ENCODE data around the gene ZNF397. TPM values are rescaled to one million over a fixed set of nuclear protein-coding genes. Genes with fewer than 3 reads are reported as not detected.

The ZNF397 gene
- total RNA-seq = 10 to 100 TPM; 21.1 to 53.8 TPM
- polyA plus RNA-seq = 10 to 100 TPM; 12.2 to 13.2 TPM
- long read RNA-seq, donor 1, full-length matches to known transcripts = 11 of 17 reads
- long read RNA-seq, donor 1, partial matches to known transcripts = 0 of 17 reads
- long read RNA-seq, donor 1, other reads (novel, unspliced or antisense) = 6 of 17 reads
- long read RNA-seq, donor 2, partial matches to known transcripts = 0 of 2 reads
- long read RNA-seq, donor 2, other reads (novel, unspliced or antisense) = 0 of 2 reads
- long read RNA-seq, donor 3, full-length matches to known transcripts = 7 of 7 reads
- long read RNA-seq, donor 3, partial matches to known transcripts = 0 of 7 reads
- long read RNA-seq, donor 3, other reads (novel, unspliced or antisense) = 0 of 7 reads
- long read RNA-seq, donor 4, full-length matches to known transcripts = 1 of 8 reads
- long read RNA-seq, donor 4, partial matches to known transcripts = 7 of 8 reads
- long read RNA-seq, donor 4, other reads (novel, unspliced or antisense) = 0 of 8 reads
- long read RNA-seq, donor 5, full-length matches to known transcripts = 9 of 15 reads
- long read RNA-seq, donor 5, partial matches to known transcripts = 0 of 15 reads
- long read RNA-seq, donor 5, other reads (novel, unspliced or antisense) = 6 of 15 reads

DNA sequence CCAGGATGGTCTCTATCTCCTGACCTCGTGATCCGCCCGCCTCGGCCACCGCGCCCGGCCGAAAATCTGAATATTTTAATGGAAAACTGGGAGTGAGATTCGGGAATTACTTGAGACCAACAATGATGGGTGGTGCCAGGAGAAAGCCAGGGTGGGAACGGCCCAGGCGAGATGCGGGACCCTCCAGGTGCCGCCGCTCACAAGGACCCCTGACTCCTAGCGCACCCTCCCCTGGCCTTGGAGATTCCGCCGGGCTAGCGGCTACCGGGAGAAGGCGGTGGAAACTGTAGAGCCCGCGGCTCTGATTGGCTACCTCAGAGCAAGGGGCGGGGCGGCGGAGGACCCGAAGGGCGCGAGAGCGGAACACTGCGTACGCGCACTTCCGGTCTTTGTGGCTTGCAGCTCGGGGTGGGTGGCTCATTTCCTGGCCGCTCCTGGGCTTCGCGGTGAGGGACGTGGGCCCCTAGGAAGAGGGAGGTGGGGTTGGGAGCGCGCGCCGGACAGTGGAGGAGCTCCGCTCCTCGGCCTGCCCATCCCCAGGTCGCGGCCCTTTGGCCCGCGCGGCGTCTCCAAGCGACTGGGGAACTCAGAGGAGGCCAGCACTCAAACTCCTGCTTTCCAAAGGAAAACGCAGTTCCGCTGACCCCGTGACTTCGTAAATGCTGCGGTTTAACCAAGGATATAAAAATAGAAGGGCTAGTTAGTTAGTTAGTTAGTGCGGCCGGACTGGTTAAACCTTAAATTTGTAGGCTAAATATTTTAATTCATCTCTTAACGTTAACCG lies at the start of gene ZNF397:
TSS of gene ZNF397 (plus strand) at position 371 of the 784 bp plus-strand sequence. CDS start 1,437 bp downstream, outside the sequence.
- peak within 1 kb of the TSS; percentile 93 to 98 for H3K9ac ChIP-seq (ENCODE audit: insufficient read depth in 1 of 2, low read length in 2 of 2)
- TF ChIP-seq, protein P1, sequence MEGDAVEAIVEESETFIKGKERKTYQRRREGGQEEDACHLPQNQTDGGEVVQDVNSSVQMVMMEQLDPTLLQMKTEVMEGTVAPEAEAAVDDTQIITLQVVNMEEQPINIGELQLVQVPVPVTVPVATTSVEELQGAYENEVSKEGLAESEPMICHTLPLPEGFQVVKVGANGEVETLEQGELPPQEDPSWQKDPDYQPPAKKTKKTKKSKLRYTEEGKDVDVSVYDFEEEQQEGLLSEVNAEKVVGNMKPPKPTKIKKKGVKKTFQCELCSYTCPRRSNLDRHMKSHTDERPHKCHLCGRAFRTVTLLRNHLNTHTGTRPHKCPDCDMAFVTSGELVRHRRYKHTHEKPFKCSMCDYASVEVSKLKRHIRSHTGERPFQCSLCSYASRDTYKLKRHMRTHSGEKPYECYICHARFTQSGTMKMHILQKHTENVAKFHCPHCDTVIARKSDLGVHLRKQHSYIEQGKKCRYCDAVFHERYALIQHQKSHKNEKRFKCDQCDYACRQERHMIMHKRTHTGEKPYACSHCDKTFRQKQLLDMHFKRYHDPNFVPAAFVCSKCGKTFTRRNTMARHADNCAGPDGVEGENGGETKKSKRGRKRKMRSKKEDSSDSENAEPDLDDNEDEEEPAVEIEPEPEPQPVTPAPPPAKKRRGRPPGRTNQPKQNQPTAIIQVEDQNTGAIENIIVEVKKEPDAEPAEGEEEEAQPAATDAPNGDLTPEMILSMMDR (IDR thresholded peaks at IDR 0.05; ENCODE audit: control extremely low read depth, extremely low read depth) = no peak
- no peaks in the 10 kb centered on the region for H3K27me3 ChIP-seq (ENCODE audit: control insufficient read depth in 3 of 3, insufficient read depth in 3 of 3, low read length in 2 of 3)
- peaks cover 0 to 2% (median 0%) of the 10 kb centered on the region in 4 donors for H3K9me3 ChIP-seq (ENCODE audit: control insufficient read depth in 4 of 4, insufficient read depth in 3 of 4, low read length in 3 of 4)
- H3K4me3 ChIP-seq = peak within 1 kb of the TSS; percentile 88
- peaks cover 11 to 32% (median 30%) of the 10 kb centered on the region in 4 donors for H3K36me3 ChIP-seq (ENCODE audit: control insufficient read depth in 4 of 4, insufficient read depth in 4 of 4, low read length in 4 of 4)
- peak within 1 kb of the TSS; percentile 97 to 100 for H3K27ac ChIP-seq (ENCODE audit: low read depth in 1 of 2, low read length in 1 of 2)
- 0% methylated on average over 60 of the region's 60 CpGs for WGBS, 2 donors
- H3K4me1 ChIP-seq (ENCODE audit: control insufficient read depth in 5 of 5, insufficient read depth in 5 of 5, low read length in 5 of 5) = peaks cover 0 to 7% (median 0%) of the 10 kb centered on the region in 5 donors
- peak; percentile 100 for ATAC-seq (ENCODE audit: insufficient read depth, low FRiP score)
- DNase-seq = peak; percentile 98 to 99 (median 98)

DNA sequence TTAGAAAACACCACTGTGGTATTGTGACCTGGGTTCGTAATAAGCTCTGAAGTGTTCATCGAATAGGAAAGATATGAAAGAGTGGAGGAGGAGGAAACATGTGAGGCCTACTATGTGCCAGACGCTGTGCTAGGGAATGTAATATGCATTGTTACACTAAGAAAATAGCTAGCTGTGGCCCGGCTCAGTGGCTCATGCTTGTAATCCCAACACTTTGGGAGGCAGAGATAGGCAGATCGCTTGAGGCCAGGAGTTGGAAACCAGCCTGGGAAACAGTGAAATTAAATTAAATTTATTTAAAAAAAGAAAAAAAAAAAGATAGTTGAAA lies 49.2 kb upstream of the ZNF397 start:
- Histone ChIP-seq H3K27ac (ENCODE audit: low read depth in 1 of 2, low read length in 1 of 2) (no peak overlapping the region), H3K9ac (ENCODE audit: insufficient read depth in 1 of 2, low read length in 2 of 2) (no peak overlapping the region), H3K36me3 (ENCODE audit: control insufficient read depth in 4 of 4, insufficient read depth in 4 of 4, low read length in 4 of 4) (no peaks in the 10 kb centered on the region), H3K4me1 (ENCODE audit: control insufficient read depth in 5 of 5, insufficient read depth in 5 of 5, low read length in 5 of 5) (peaks cover 0 to 9% (median 0%) of the 10 kb centered on the region in 5 donors), H3K27me3 (ENCODE audit: control insufficient read depth in 3 of 3, insufficient read depth in 3 of 3, low read length in 2 of 3) (no peaks in the 10 kb centered on the region), H3K9me3 (ENCODE audit: control insufficient read depth in 4 of 4, insufficient read depth in 3 of 4, low read length in 3 of 4) (no peaks in the 10 kb centered on the region), H3K4me3 (no peak overlapping the region)
- DNase-seq = no peak
- TF ChIP-seq, protein P1 (IDR thresholded peaks at IDR 0.05; ENCODE audit: control extremely low read depth, extremely low read depth) = no peak
- no peak for ATAC-seq (ENCODE audit: insufficient read depth, low FRiP score)
- WGBS, 2 donors = 86 to 90% methylated on average over 5 of the region's 5 CpGs

DNA sequence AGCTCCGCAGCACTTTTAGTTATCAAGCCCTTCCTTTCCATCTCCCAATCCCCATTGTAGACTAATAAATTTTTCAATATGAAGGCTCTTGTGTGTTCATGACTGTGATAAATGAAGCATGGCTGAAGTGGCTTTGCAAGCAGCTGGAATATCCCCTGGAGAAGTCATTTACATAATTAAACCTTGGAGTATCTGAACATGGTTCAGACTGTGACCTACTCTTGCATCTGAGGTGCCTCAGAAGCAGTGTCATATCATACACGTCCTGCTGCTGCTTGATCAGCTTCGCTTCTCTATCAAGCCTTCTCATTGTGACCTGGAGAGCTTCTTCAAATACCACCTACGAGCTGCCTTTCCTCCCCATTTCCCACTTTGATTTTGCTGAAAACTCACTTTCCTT lies 48.4 kb upstream of the ZNF397 start:
- no peak overlapping the region for H3K4me3 ChIP-seq
- no peak overlapping the region for H3K27ac ChIP-seq (ENCODE audit: low read depth in 1 of 2, low read length in 1 of 2)
- H3K9me3 ChIP-seq (ENCODE audit: control insufficient read depth in 4 of 4, insufficient read depth in 3 of 4, low read length in 3 of 4) = no peaks in the 10 kb centered on the region
- no peak for DNase-seq
- ATAC-seq (ENCODE audit: insufficient read depth, low FRiP score) = no peak
- H3K4me1 ChIP-seq (ENCODE audit: control insufficient read depth in 5 of 5, insufficient read depth in 5 of 5, low read length in 5 of 5) = peaks cover 0 to 9% (median 0%) of the 10 kb centered on the region in 5 donors
- no peak overlapping the region for H3K9ac ChIP-seq (ENCODE audit: insufficient read depth in 1 of 2, low read length in 2 of 2)
- no peaks in the 10 kb centered on the region for H3K27me3 ChIP-seq (ENCODE audit: control insufficient read depth in 3 of 3, insufficient read depth in 3 of 3, low read length in 2 of 3)
- H3K36me3 ChIP-seq (ENCODE audit: control insufficient read depth in 4 of 4, insufficient read depth in 4 of 4, low read length in 4 of 4) = no peaks in the 10 kb centered on the region
- TF ChIP-seq, protein P1 (IDR thresholded peaks at IDR 0.05; ENCODE audit: control extremely low read depth, extremely low read depth) = no peak
- WGBS, 2 donors = 92 to 93% methylated on average over 4 of the region's 4 CpGs

Measured in lung (tissue), 16 donors.